ENCODE data around the gene ZC3H10.

- TF ChIP-seq, protein P1, sequence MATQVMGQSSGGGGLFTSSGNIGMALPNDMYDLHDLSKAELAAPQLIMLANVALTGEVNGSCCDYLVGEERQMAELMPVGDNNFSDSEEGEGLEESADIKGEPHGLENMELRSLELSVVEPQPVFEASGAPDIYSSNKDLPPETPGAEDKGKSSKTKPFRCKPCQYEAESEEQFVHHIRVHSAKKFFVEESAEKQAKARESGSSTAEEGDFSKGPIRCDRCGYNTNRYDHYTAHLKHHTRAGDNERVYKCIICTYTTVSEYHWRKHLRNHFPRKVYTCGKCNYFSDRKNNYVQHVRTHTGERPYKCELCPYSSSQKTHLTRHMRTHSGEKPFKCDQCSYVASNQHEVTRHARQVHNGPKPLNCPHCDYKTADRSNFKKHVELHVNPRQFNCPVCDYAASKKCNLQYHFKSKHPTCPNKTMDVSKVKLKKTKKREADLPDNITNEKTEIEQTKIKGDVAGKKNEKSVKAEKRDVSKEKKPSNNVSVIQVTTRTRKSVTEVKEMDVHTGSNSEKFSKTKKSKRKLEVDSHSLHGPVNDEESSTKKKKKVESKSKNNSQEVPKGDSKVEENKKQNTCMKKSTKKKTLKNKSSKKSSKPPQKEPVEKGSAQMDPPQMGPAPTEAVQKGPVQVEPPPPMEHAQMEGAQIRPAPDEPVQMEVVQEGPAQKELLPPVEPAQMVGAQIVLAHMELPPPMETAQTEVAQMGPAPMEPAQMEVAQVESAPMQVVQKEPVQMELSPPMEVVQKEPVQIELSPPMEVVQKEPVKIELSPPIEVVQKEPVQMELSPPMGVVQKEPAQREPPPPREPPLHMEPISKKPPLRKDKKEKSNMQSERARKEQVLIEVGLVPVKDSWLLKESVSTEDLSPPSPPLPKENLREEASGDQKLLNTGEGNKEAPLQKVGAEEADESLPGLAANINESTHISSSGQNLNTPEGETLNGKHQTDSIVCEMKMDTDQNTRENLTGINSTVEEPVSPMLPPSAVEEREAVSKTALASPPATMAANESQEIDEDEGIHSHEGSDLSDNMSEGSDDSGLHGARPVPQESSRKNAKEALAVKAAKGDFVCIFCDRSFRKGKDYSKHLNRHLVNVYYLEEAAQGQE (IDR thresholded peaks at IDR 0.05; ENCODE audit: borderline replicate concordance) = no peak
- TF ChIP-seq POLR2AphosphoS5 (IDR thresholded peaks at IDR 0.05) (no peak), RAD21 (conservative IDR thresholded peaks at IDR 0.05) (no peak), CTCF (IDR thresholded peaks at IDR 0.05; ENCODE audit: poor library complexity, severe bottlenecking) (no peak), SMC3 (conservative IDR thresholded peaks at IDR 0.05; ENCODE audit: poor library complexity) (no peak), EZH2 (IDR thresholded peaks at IDR 0.05; ENCODE audit: borderline replicate concordance, insufficient read depth, low read length, poor library complexity, severe bottlenecking) (no peak), TAF1 (IDR thresholded peaks at IDR 0.05; ENCODE audit: low read depth) (no peak)
Observed at GRCh38 chr12:56103066-56103711, 14.9 kb upstream of the ZC3H10 start.

All from neural cell (in vitro differentiated cells).